Tibial nerve (tissue), 4 donors: ENCODE results near the gene SETD2. TPM values are rescaled to one million over a fixed set of nuclear protein-coding genes. Genes with fewer than 3 reads are reported as not detected.

ENCODE experiments used
- DNase-seq, 2 donors: peaks; one replicate each; pipeline ENCODE4 v3.0.0-alpha.2; 2019; ENCODE audit warnings: low spot score in 2 of 2
- H3K27ac ChIP-seq, 4 donors: fragments of 200-600 bp; sonication (generic) in 3 of 4; one replicate each; pipeline ENCODE4 v1.5.1; 2017 to 2019; ENCODE audit warnings: mild to moderate bottlenecking in 1 of 4
- H3K27me3 ChIP-seq, 2 donors: fragments of 200-600 bp; sonication (generic) in 1 of 2; one replicate each; pipeline versions ENCODE4 v1.5.1 to v1.6.0; 2017 to 2019
- H3K36me3 ChIP-seq, 3 donors: fragments of 200-600 bp; sonication (generic); one replicate each; pipeline ENCODE4 v1.5.1; 2018 to 2019
- H3K4me1 ChIP-seq, 4 donors: fragments of 200-600 bp; sonication (generic) in 3 of 4; one replicate each; pipeline ENCODE4 v1.5.1; 2017 to 2019
- H3K4me3 ChIP-seq, 4 donors: fragments of 200-600 bp; sonication (generic) in 3 of 4; one replicate each; pipeline ENCODE4 v1.5.1; 2017 to 2019; ENCODE audit warnings: mild to moderate bottlenecking in 1 of 4, moderate library complexity in 1 of 4
- H3K9me3 ChIP-seq, 4 donors: fragments of 200-600 bp; sonication (generic) in 3 of 4; one replicate each; pipeline ENCODE4 v1.5.1; 2017 to 2019
- EP300 ChIP-seq, 2 donors: sonication (generic); formaldehyde crosslinking; IDR thresholded peaks; one replicate each; pipeline ENCODE4 v1.6.1; 2017; ENCODE audit warnings: antibody characterized with exemption in 2 of 2, mild to moderate bottlenecking in 1 of 2
- POLR2A ChIP-seq, 2 donors: fragments of 450-650 bp; IDR thresholded peaks; one replicate each; pipeline ENCODE4 v1.6.1; 2017; ENCODE audit warnings: antibody characterized with exemption in 2 of 2, mild to moderate bottlenecking in 2 of 2, moderate library complexity in 2 of 2
- WGBS, 2 donors: methylation state at CpG; one replicate each; pipeline ENCODE4 v1.1.5; 2018; 5-methylcytosine and 5-hydroxymethylcytosine counted together
- total RNA-seq, 4 donors: library from RNA; depleted of rRNA; stranded (reverse); fragments of >200 nt; gene quantifications; one replicate each; pipeline ENCODE4 v1.1.0, GENCODE V29; 2016
- TF ChIP-seq, protein P1 (sequence below), 5 experiments: fragments of 200-600 bp in 3 of 5; fragments of 450-650 bp in 2 of 5; sonication (generic) in 3 of 5; IDR thresholded peaks; one replicate each; pipeline ENCODE4 v1.5.1; 2016 to 2019; ENCODE audit warnings: antibody characterized with exemption in 5 of 5, mild to moderate bottlenecking in 3 of 5, moderate library complexity in 2 of 5

The SETD2 gene
- total RNA-seq, 4 donors from 2014 or later = 55.5 to 69.6 (median 64.7) TPM

DNA sequence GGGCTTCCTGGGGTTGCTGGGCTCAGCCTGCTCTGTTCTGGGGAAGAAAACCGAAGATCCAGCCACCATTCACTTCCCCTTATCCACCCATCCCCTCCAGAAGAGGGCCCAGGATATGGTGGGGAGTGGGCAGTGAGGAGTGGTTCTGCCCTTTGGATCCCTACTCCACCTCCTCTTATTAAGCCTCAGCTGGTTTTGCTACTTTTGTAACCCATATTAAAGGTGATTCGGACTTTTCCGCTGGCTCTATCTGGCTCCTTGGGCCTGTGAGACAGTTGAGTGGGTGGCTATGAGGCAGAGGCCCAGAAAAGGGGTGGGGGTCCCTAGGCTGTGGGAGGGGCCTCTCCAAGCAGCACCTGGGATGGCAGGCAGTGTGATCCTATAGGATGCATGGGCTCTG is 150.7 kb downstream of the SETD2 start:
- TF ChIP-seq, protein P1, sequence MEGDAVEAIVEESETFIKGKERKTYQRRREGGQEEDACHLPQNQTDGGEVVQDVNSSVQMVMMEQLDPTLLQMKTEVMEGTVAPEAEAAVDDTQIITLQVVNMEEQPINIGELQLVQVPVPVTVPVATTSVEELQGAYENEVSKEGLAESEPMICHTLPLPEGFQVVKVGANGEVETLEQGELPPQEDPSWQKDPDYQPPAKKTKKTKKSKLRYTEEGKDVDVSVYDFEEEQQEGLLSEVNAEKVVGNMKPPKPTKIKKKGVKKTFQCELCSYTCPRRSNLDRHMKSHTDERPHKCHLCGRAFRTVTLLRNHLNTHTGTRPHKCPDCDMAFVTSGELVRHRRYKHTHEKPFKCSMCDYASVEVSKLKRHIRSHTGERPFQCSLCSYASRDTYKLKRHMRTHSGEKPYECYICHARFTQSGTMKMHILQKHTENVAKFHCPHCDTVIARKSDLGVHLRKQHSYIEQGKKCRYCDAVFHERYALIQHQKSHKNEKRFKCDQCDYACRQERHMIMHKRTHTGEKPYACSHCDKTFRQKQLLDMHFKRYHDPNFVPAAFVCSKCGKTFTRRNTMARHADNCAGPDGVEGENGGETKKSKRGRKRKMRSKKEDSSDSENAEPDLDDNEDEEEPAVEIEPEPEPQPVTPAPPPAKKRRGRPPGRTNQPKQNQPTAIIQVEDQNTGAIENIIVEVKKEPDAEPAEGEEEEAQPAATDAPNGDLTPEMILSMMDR (IDR thresholded peaks at IDR 0.05) = no peak
- TF ChIP-seq POLR2A (IDR thresholded peaks at IDR 0.05) (no peak), EP300 (IDR thresholded peaks at IDR 0.05) (no peak)
- no peak for DNase-seq
- Histone ChIP-seq H3K36me3 (peaks cover 0 to 54% (median 0%) of the 10 kb centered on the region in 3 donors), H3K4me1 (peaks cover 0 to 16% (median 2%) of the 10 kb centered on the region in 4 donors), H3K9me3 (no peaks in the 10 kb centered on the region), H3K4me3 (no peak overlapping the region), H3K27me3 (no peaks in the 10 kb centered on the region), H3K27ac (no peak overlapping the region)
- WGBS, 2 donors = 65 to 88% methylated on average over 3 of the region's 3 CpGs

DNA sequence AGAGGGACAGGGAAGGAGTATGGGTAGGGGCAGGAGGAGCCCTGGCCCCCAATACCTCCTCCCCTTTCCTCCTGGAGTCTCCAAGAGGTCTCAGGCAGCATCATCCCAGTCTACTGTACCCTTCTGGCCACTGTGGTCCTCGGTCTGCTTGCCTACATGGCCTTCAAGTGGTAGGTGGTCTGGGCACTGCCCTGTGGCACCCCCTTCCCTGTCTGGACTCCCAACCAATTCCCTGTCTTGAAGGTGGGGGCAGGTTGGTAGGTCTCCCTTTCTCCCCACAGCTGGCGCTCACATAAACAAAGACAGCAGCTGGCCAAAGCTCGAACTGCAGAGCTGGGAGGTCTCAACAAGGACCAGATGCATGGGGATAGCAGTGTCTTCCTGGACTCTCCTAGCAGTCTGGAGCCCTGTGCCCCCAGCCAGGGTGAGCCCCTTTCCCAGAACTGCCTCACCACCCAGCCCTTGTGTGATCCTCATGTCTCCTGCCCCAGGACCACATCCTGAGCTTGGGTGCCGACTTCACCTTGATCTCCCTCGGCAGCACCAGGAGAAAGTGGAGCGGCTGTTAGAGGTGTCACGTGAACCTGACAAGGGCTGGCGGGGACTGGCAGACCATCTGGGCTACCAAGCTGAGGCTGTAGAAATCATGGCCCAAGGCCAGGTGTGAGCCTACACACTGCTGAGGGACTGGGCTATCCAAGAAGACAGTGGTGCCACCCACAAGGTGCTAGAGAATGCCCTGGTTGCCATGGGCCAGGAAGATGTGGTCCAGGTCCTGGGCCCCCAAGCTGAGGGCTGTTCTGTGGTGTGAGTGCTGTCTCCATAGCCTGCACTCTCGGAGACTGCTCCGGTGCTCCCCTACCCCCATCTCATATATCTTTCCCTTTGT is 151.3 kb downstream of the SETD2 start:
- no peak for TF ChIP-seq EP300 (IDR thresholded peaks at IDR 0.05)
- TF ChIP-seq, protein P1 (IDR thresholded peaks at IDR 0.05) = no peak
- TF ChIP-seq POLR2A (IDR thresholded peaks at IDR 0.05) = no peak
- Histone ChIP-seq H3K27ac (no peak overlapping the region), H3K9me3 (no peaks in the 10 kb centered on the region), H3K36me3 (peaks cover 0 to 48% (median 0%) of the 10 kb centered on the region in 3 donors), H3K4me1 (peaks cover 0 to 16% (median 2%) of the 10 kb centered on the region in 4 donors), H3K27me3 (no peaks in the 10 kb centered on the region), H3K4me3 (no peak overlapping the region)
- DNase-seq = no peak
- WGBS, 2 donors = 80 to 88% methylated on average over 9 to 10 of the region's 10 CpGs

DNA sequence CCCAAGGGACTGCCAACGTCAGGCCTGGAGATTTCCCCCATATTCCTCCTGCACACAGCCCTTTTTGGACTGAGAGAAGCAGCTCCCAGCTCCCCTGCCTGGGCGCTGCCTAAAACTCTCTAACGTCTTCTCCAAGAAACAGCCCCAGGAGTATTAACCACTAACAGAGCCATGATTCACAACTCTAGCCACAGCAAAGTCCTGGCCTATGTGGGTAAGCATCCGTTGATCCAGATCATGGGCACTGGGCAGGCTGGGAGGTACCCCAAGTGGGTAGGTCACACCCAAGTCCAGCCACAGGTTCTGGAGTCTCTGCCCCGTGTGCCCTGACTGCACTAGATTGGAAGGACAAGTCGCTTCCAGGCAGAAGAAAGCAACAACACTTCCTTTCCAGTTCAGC is 152.5 kb downstream of the SETD2 start:
- no peak overlapping the region for H3K27ac ChIP-seq
- DNase-seq = no peak
- peaks cover 0 to 48% (median 0%) of the 10 kb centered on the region in 3 donors for H3K36me3 ChIP-seq
- no peak overlapping the region for H3K4me3 ChIP-seq
- peaks cover 0 to 16% (median 2%) of the 10 kb centered on the region in 4 donors for H3K4me1 ChIP-seq
- TF ChIP-seq, protein P1 (IDR thresholded peaks at IDR 0.05) = no peak
- no peak for TF ChIP-seq EP300 (IDR thresholded peaks at IDR 0.05)
- TF ChIP-seq POLR2A (IDR thresholded peaks at IDR 0.05) = no peak
- 76 to 85% methylated on average over 6 of the region's 6 CpGs for WGBS, 2 donors
- no peaks in the 10 kb centered on the region for H3K27me3 ChIP-seq
- H3K9me3 ChIP-seq = no peaks in the 10 kb centered on the region

DNA sequence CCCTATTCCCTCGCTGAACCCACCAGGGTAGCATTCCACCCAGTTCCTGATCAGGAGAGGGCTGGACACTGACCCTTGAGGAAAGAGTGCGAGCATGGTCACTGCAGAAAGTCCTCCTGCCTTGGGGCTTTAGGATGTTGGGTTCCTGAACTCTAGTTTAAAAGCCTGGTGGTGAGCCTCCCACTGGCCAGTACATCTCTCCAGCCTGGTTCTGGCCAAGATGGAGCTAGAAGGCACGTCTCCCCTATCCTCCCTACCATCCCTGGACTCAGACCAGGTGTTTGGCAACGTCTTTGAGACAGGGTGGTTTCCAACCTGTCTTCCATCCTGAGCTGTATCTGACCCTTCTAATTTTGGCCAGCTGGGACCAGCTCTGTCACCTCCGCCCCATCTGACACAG is 153.0 kb downstream of the SETD2 start:
- H3K27ac ChIP-seq = peak overlapping the region in 1 of 4 donors; percentile 92
- H3K4me3 ChIP-seq = no peak overlapping the region
- no peak for TF ChIP-seq EP300 (IDR thresholded peaks at IDR 0.05)
- TF ChIP-seq, protein P1 (IDR thresholded peaks at IDR 0.05) = no peak
- TF ChIP-seq POLR2A (IDR thresholded peaks at IDR 0.05) = no peak
- no peaks in the 10 kb centered on the region for H3K9me3 ChIP-seq
- H3K4me1 ChIP-seq = peaks cover 0 to 16% (median 2%) of the 10 kb centered on the region in 4 donors
- peaks cover 0 to 48% (median 0%) of the 10 kb centered on the region in 3 donors for H3K36me3 ChIP-seq
- WGBS, 2 donors = 90 to 93% methylated on average over 5 of the region's 5 CpGs
- no peak for DNase-seq
- no peaks in the 10 kb centered on the region for H3K27me3 ChIP-seq

DNA sequence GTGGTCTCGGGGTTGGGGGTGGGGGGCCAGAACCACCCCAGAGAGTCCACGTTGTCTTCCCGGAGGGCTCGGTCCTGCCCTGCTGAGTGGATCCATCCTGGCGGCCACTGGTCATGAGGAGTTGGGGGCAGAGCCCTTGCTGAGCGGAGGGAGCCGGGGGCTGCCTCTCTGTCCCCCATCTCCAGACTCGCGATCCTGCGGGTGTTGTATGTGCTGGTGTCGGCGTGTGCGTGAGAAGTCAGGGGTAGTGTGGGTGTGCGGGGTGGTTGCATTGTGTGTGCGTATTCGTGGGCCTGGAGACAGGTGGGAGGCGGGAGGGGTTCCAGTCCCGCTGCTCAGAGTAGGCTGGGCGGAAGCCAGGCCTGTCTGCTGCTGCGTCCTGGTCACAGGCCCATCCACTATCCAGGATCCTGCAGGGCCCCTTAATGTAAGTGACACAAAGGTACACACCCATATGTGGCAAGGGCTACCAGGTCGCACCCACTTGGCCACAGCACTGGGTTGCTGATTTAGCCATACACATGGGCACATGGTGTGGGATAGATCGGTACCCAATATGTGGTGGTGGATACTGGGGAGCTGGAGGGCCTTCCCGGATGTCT is 153.7 kb downstream of the SETD2 start:
- TF ChIP-seq POLR2A (IDR thresholded peaks at IDR 0.05) (no peak), EP300 (IDR thresholded peaks at IDR 0.05) (no peak)
- TF ChIP-seq, protein P1 (IDR thresholded peaks at IDR 0.05) = no peak
- Histone ChIP-seq H3K36me3 (peaks cover 0 to 48% (median 2%) of the 10 kb centered on the region in 3 donors), H3K4me3 (peak overlapping the region; percentile 52 to 67 (median 62)), H3K9me3 (no peaks in the 10 kb centered on the region), H3K27ac (peak overlapping the region; percentile 67 to 92 (median 86)), H3K27me3 (no peaks in the 10 kb centered on the region), H3K4me1 (peaks cover 0 to 16% (median 2%) of the 10 kb centered on the region in 4 donors)
- no peak for DNase-seq
- 72 to 89% methylated on average over 17 to 20 of the region's 23 CpGs for WGBS, 2 donors
